Upper lobe of left lung (tissue), 4 donors: ENCODE data around the gene SIRPA.

Experiments
- CTCF ChIP-seq, 6 experiments: fragments of 450-650 bp in 4 of 6; fragments of 200-600 bp in 2 of 6; sonication (generic) in 2 of 6; IDR thresholded peaks; one replicate each; pipeline ENCODE4 v1.5.1; 2016 to 2019; ENCODE audit warnings: antibody characterized with exemption in 6 of 6
- EP300 ChIP-seq, 4 donors: sonication (generic); formaldehyde crosslinking; IDR thresholded peaks; one replicate each; pipeline ENCODE4 v1.5.1; 2017; ENCODE audit warnings: antibody characterized with exemption in 4 of 4, control low read depth in 2 of 4

- TF ChIP-seq CTCF (IDR thresholded peaks at IDR 0.05) (no peak), EP300 (IDR thresholded peaks at IDR 0.05) (no peak)
Observed at GRCh38 chr20:1924910-1925861, 30.0 kb downstream of the SIRPA start.
